ENCODE measurements around the gene TFF2.

Gene TFF2

DNA sequence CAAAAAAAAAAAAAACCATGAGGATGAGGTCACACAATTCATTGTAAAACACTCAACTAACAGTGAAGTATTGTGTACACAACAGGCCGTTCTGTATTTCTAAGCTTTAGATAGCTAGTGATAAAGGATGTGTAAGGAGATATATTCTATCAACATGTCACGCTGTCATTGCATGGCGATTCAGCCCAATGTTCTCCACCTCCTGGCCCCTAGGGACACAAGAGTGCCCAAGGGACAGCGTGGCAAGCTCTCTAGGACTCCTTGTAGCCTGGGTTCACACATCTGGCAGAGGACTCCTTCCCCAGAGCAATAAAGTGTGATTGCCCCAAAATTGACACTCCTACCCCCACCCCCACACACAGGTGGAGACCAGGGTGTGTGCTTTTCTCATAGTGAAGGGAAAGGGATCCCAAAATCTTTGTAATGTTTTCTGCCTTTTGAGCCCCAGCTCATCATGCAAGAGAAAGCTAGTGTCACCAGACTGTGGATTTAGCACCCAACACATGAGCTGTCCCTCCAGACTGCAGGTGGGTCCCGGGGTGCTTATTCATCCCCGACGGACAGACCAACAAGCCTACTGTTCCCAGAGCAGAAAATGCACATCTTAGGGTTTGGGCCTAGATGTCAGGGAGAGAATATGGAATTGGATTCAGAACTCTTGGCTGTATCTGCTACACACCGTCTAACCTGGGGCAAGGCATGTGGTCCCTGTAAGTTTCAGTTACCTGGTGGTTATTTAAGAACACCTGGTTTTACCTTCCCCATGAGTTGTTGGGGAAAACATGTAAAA is 33.6 kb upstream of the TFF2 start:
- no peak for DNase-seq (ENCODE audit: low read depth in 2 of 3, low spot score in 1 of 3)

DNA sequence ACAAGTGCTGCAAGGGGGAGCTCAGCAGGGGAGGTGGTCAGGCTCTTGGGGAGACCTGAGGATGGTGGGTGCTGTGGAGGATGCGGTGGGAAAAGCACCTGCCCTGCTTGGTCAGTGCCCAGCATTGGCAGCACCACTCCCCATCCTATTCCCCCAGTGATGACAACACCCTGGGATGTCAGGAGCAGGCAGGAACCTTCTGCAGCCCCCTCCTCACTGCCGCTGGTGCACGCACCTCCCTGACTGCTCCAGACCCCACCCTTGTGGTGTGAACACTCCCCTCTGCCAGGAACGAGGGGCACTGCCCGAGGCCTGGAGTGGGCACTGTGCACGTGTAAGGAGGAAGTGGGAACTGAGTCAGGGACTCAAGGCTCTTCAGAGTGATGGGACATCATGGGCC is 32.5 kb upstream of the TFF2 start:
- no peak for DNase-seq (ENCODE audit: low read depth in 2 of 3, low spot score in 1 of 3)

DNA sequence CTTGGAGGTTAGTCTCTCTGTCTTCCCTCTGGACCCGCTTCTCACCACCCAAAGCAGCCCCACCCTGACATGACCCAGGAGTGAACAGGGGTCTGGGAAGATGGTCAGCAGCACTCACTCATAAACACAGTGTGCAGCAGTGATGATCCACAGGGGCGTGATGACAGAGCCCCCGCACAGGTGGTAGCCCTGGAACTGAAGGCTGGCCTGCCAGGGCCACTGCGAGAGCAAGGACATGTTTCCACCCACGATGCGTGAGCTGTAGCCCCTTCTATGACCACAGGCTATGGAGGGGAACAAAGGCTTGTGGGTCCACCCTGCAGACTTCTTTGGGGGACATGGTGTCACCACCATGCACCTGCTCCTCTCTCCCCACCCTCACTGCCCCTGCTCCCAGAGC is 32.1 kb upstream of the TFF2 start:
- no peak for DNase-seq (ENCODE audit: low read depth in 2 of 3, low spot score in 1 of 3)

DNA sequence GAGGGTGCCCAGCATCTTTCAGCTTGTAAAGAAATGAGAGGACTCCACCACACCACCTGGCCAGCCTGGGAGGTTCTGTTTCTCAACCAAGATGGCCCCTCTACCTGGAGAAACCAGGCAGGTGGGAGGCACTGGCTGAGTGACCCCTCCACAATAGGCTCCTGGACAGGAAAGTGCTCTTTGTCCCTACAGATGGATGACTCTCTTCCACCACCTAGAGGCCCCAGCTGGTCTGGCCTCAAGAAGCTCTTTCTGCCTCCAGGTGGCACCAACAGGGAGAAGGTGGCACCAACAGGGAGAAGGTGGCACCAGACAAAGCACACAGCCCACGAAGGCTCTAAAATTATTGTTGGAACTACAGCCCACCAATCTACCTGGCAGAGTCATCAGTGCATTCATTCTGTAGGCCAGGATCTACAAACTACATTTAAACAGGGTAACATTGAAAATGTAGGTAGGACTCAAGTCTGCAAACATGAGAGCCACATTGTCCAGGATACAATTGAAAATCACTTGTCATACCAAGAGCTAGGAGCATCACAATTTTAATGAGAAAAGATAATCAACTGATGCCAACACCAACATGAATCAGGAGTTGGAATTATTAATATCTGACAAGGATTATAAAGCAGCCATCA is 30.7 kb upstream of the TFF2 start:
- DNase-seq (ENCODE audit: low read depth in 2 of 3, low spot score in 1 of 3) = no peak

DNA sequence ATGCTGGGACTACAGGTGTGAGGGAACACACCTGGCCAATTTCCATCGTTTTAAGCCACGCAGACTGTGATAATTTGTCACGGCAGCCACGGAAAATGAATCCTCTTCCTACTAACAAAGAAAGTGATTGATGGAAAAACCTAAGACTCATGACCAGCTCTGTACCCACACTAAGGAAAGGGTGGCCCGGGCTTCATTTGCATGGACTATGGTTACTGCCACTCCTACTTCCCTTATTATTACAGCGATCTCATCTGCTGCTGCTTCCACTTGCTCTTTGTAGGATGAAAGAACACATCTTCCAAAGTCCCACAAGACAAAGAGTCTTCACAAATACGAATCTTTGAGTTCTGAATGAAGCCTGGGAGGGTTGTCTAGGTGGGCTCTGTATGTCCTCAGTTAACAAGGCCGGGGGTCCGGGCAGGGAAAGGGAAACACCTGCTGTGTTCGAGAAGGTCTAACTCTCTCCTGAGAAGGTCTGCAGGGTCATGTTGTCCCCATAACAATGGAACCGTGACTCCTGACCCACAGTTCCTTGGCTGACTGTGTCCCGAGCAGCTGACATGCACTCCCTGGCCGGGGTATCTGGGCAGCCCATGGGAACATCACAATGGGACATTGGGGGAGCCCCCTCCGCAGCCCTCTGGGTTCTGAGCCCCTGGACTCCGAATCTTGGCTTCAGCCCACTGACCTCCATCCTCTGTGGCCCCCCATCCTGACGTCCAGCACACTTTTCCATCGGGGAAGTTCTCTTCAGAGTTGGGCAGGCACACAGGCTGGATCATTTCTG is 28.8 kb upstream of the TFF2 start:
- DNase-seq (ENCODE audit: low read depth in 2 of 3, low spot score in 1 of 3) = no peak

DNA sequence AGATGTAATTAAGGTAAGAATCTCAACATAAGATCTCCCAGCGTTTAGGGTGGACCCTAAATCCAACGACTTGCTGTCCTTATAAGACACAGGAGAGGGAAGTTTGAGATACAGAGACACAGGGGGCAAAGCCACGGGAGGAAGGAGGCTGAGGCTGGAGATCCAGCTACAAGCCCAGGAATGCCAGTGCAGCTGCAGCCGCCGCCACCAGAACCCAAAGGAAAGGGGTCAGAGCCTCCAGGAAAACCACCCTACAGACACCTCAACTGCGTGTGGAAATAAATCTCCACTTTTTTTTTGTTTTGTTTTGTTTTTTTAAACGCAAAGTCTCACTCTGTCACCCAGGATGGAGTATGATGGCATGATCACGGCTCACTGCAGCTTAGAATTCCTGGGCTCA is 27.6 kb upstream of the TFF2 start:
- no peak for DNase-seq (ENCODE audit: low read depth in 2 of 3, low spot score in 1 of 3)

DNA sequence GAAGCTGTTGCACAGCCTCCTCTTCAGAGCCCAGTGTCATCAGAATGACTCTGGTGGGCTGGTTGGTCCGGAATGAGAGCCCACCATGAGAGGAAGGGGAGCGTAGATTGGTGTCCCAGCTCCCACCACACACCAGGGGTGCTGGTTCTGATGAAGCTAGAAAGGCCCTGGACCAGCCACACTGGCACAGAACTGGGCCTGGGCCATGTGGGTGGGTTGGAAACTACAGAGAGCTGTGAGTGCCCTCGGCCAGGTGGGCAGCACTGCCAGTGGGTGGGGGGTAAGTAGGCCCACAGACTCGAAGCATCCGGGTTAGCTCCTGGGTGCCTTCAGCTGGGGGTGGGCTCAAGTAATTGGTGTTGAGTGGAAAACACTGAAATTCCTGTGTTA is 27.2 kb upstream of the TFF2 start:
- no peak for DNase-seq (ENCODE audit: low read depth in 2 of 3, low spot score in 1 of 3)

DNA sequence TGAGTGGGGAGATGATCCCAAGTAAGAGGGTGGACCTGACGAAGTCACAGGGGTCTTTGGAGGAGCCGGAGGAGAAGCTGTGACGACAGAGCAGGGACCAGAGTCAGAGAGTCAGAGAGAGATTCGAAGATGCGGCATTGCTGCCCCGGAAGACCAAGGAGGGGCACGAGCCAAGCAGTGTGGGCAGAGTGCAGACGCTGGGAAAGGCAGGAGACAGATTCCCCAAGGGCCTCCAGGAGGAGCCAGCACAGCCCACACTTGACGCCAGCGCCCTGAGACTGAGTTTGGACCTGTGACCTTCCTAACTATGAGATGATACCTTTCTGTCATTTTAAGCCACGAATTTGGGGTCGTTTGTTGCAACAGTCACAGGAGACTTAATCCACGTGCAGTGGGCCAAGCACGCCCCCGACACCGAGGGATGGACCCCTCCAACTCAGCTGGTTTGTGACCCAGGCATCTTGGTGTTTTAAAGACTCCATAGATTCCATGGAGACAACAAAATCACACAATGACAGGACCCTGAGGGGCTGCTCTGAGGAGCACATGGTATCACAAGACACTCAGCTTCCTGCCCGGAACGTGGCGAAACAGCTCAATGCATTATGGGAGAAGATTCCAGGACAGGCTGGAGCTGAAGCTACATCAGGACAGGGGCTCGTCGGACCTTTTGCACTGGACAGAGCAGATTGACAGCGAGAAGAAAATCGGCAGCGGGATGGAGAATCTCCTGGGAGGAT is 26.6 kb upstream of the TFF2 start:
- no peak for DNase-seq (ENCODE audit: low read depth in 2 of 3, low spot score in 1 of 3)

DNA sequence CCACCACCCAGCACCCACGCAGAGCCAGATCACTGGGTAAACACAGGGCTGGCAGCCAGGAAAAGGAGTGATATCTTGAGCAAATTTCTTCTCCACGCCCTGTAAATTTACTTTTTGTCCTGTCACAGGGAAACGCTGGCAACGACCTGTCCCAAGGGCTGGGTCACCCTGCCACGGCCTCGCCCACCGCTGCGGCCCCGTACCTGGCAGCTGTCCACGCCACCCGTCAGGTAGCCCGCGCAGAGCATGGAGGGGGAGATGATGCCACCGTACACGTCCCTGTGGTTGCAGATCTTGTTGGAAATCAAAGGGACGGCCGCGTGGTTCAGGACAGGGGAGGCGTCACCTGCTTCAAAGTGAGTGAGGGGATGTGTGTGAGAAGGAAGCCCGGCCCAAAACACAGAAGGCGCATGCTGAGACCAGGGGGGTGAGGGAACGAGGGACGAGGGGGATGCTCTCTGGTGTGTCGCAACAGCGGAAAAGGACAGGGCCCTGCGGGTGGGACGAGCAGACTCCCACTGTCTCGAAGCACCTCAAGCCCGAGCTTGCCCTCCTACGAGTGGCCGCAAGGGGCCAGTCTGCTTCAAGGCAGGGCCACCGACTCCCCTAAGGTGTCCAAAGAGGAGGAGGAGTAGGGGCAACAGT is 25.7 kb upstream of the TFF2 start:
- DNase-seq (ENCODE audit: low read depth in 2 of 3, low spot score in 1 of 3) = no peak

DNA sequence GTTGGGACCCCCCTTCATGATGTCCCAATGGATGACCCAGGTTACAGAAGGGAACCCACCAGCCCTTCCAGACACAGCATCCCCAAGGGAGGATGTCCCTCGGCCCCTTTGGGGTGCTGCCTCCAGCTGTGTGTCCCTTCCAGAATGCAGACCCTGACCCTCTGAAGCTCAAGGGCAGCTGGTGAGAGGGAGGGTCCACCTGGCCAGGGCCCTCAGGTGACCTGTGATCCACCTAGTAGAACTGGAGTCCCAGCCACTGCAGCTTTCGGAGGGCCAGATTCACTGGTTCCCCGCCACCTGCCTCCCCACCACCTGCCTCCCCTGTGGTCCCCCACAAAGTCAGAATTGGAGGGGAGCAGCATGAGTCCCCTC is 25.2 kb upstream of the TFF2 start:
- no peak for DNase-seq (ENCODE audit: low read depth in 2 of 3, low spot score in 1 of 3)

DNA sequence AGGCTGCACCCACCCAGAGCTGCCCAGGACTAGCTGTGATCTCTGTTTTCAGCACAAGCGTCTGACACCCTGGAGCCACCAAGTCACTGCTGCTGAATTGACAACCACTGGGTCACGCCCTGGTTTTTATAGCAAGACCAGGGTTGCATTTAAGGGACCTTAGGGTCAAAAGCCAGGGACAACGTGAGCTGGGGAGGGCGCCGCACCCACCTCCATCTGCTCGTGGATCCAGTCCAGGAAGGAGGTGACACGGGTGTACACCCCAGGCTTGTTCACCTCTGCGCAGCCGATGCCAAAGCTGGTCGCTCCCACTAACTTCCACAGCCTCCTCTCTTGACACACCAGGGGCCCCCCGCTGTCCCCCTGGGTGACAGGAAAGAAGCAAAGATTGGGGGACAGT is 24.7 kb upstream of the TFF2 start:
- DNase-seq (ENCODE audit: low read depth in 2 of 3, low spot score in 1 of 3) = no peak

DNA sequence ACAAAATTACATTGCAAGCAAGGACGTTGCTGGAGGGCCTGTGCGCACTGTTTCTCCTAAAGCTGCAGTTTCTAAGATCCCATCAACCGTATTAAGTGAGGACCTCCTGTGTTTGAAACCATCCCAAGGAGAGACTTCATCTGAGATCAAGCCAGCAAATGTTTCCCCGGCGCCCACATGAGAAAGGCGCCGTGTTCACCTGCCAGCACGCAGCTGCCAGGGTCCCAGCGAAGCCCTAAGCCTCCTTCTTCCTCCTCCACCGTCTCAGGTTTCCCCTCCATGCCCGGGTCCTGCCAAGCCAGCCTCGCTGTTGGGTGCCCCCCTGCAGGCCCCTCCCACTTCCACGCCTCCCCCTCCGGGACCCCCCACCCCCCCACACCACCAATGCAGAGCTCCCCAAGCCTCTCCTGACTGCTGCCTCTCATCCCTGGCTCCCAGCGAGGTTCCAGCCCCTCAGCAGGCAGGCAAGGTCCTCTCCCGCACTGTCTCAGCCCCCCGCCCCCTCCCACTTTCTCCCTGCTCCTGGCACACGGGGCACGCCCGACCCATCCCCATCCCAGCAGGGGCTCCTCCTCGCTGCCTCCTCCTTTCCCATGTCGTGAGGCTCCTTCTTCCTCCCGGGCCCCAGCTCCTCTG is 24.2 kb upstream of the TFF2 start:
- no peak for DNase-seq (ENCODE audit: low read depth in 2 of 3, low spot score in 1 of 3)

DNA sequence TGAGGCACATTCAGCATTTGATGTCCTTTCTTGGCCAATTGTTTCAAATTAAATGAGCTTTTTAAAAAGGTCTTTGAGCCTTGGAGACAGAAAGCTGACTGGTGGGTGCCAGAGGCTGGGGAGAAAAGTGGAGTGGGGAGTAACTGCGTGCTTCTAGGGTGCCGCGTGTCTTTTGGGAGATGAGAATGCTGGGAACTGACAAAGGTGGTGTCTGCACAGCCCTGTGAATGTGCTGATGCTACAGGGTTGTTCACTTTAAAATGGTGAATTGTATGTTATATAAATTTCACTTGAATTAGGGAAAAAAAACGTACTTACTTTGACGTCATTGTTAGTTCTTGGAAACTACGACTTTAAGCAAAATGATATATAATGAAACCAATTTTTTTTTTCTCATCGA is 23.7 kb upstream of the TFF2 start:
- no peak for DNase-seq (ENCODE audit: low read depth in 2 of 3, low spot score in 1 of 3)

DNA sequence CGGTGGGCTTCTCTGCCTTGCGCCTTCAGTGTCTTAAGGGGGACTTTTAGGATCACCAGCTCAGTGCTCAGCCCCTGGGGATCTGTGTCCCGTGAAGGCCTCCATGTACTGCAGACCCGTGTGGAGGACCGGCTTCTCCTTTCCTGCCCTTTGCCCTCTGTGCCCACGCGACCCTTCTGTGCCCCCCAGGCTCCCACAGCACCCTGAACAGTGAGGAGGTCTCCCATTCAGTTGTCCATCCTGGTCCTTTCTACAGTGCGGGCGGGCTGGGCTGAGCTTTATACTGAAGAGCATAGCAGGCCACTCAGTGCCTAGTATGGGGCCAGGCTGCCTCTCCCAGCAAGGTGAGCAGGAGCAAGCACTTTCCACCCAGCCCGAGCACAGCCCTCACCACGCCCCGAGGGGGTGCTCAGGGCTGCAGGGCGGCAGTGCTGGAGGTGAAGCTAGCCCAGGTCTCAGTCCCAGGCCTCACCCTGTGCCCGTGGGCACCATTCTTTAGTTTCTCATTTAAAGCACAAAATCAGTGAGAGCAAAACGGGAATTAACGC is 23.2 kb upstream of the TFF2 start:
- DNase-seq (ENCODE audit: low read depth in 2 of 3, low spot score in 1 of 3) = no peak

DNA sequence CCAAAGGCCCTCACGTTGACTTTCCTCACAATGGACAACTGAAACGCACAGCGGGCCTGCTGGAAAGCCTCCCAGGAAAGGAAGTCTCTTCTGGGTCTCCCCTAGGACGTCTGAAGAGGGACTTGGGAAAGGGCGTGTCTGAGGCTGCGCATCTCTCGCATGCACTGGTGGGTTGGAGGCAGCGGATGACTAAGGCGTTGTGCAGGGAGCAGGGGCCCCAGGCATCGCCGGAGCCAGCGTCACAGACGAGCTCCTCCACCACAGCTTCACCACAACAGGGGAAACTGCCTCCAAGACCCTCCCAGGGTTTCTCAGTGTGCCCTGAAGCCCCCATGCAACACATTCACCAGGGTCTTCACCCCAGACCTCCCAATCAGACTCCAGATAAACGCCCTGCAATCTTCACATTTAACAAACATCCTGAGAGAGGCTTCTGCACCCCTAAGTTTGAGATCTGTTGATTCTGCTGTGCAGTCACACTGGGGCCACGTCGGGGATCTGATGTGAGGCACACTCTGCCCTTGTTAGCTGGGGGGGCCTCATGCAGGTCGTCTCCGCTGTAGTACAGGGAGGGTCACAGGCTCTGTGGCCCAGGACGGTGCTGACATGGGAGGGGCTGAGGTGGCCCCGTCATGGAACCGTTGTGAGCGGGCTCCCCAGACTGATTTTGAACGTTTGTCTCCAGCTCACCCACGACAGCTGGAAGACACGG is 22.6 kb upstream of the TFF2 start:
- DNase-seq (ENCODE audit: low read depth in 2 of 3, low spot score in 1 of 3) = peak in 1 of 3 donors; percentile 28

DNA sequence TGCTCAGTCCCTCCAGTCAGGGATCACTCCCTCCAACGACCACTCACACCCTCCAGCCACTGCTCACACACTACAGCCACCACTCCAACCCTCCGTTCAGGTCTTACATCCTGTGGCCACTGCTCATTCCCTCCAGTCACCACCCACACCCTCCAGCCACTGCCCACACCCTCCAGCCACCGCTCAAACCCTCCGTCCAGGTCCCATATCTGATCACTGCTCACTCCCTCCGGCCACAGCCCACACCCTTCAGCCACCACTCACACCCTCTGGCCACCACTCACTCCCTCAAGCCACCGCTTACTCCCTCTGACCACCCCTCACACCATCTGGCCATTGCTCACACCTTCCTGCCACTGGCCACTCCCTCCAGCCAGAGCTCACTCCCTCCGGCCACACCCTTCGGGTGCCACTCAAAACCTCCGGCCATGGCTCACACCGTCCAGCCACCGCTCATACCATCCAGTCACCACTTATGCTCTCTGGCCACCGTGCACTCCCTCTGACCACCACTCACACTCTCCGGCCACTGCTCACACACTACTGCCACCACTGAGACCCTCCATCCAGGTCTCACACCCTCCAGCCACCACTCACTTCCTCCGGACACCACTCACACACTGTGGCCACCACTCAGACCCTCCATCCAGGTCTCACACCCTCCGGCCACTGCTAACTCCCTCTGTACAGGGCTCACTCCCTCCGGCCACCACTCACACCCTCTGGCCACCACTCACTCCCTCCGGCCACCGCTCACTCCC is 20.3 kb upstream of the TFF2 start:
- no peak for DNase-seq (ENCODE audit: low read depth in 2 of 3, low spot score in 1 of 3)

DNA sequence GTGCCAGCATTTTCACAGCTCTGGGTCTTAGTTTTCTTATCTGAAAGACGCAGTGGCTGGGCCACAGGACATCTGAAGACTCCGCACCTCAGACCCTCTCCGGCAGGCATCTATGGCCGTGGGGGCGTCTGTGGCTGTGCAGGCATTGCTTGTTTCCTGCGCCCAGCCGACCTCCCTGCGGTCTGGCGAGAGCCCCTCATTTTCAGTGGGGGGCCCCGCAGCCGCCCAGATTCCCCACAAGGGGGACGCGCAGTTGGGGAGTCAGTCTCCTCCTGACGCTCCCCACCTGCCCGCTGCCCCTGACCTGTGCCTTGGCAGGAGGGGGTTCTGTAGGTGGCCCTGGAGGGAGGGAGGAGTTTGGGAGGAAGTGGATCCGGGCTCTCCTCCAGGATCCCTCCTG is 19.0 kb upstream of the TFF2 start:
- DNase-seq (ENCODE audit: low read depth in 2 of 3, low spot score in 1 of 3) = no peak

DNA sequence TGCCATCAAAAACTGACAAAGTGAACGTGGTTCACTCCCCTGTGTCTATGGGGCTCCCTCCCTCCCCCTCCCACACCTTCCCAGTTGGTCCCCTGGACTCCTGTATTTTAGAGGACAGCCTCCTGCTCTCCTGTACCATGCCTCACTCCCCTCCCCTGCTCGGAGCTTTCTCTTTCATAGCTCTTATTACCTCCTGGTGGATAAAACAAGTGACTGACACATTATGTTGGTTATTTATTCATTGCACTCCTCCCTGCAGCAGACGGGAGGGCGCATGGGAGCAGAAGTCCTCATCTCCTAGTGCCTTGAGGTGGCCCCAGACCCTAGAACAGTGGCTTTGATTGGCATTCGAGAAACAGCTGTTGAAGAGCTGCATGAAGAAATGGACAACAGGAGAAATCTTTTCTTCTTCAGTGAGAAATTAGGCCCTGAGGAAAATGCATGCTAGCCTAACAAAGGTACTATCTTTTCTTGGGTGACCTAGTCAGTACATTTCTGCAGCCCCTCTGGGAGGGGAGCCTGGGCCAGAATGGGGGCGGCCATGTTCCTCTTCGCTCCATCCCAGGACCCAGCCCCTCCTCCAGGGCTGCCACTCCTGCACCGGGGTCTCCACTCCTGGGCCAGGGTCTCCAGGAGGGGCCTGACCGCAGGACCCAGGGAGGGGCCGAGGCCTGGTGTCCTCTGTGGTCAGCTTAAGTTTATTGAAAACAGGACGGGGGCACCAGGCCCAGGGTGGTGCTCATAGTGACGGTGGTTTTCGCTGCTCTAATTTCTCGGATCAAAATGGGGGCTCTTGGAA is 16.8 kb upstream of the TFF2 start:
- DNase-seq (ENCODE audit: low read depth in 2 of 3, low spot score in 1 of 3) = no peak
